GM12874 (cell line): ENCODE measurements around the gene MAML2.

Experiments
- TF ChIP-seq, protein P1 (sequence below): IDR thresholded peaks from 2 replicates; pipeline ENCODE4 v1.5.1; 2011; ENCODE audit warnings: low read depth, mild to moderate bottlenecking, control low read depth, low read length, moderate library complexity; ENCODE audit not compliant: insufficient read depth

Gene MAML2

DNA sequence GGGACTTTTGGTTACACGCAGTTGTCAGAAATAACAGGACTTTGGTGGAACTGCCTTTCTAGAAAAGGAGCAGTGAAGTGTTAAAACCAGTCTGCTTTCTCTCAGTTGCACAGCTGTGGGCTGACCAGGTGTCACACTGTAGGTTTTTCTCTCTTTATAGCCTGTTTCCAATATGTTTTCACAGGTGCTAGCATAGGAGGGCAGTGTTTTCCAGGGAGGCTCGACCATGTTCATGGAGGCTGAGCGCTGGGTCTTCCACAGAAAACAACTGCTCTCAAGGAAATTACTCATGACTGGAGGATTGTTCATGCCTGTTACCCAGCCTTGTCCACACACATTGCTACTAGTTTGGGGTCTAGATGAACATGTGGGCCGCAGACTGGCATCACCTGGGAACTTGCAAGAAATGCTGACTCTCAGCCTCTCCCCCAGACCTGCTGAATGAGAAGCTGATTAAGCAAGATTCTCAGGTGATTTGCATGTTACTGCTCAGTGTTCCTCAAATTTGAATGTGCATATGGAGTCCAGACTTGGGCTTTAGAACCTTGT is 157.7 kb downstream of the MAML2 start:
- TF ChIP-seq, protein P1, sequence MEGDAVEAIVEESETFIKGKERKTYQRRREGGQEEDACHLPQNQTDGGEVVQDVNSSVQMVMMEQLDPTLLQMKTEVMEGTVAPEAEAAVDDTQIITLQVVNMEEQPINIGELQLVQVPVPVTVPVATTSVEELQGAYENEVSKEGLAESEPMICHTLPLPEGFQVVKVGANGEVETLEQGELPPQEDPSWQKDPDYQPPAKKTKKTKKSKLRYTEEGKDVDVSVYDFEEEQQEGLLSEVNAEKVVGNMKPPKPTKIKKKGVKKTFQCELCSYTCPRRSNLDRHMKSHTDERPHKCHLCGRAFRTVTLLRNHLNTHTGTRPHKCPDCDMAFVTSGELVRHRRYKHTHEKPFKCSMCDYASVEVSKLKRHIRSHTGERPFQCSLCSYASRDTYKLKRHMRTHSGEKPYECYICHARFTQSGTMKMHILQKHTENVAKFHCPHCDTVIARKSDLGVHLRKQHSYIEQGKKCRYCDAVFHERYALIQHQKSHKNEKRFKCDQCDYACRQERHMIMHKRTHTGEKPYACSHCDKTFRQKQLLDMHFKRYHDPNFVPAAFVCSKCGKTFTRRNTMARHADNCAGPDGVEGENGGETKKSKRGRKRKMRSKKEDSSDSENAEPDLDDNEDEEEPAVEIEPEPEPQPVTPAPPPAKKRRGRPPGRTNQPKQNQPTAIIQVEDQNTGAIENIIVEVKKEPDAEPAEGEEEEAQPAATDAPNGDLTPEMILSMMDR: no peak

- TF ChIP-seq, protein P1: no peak
Observed at GRCh38 chr11:96180341-96180740, 162.7 kb downstream of the MAML2 start.

- TF ChIP-seq, protein P1: no peak
Observed at GRCh38 chr11:96179905-96180304, 163.1 kb downstream of the MAML2 start.

DNA sequence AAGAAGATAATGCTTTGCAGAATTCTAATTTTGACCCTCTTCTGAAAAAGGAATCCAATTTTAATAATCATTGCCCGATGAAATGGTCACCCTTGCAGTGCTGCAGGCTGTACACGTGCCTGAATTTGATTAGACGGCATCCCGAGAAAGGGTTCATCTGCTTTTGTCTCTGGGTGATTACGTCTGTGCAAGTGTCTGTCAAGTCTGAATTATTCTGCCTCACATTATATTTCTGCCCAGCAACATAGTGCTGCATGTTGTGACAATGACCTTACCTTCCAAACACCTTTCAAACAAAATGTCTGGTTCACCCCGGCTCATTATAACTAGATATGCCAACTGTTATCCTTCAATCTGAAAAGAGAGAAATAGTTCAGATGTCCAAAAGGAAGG is 164.1 kb downstream of the MAML2 start:
- TF ChIP-seq, protein P1: no peak

DNA sequence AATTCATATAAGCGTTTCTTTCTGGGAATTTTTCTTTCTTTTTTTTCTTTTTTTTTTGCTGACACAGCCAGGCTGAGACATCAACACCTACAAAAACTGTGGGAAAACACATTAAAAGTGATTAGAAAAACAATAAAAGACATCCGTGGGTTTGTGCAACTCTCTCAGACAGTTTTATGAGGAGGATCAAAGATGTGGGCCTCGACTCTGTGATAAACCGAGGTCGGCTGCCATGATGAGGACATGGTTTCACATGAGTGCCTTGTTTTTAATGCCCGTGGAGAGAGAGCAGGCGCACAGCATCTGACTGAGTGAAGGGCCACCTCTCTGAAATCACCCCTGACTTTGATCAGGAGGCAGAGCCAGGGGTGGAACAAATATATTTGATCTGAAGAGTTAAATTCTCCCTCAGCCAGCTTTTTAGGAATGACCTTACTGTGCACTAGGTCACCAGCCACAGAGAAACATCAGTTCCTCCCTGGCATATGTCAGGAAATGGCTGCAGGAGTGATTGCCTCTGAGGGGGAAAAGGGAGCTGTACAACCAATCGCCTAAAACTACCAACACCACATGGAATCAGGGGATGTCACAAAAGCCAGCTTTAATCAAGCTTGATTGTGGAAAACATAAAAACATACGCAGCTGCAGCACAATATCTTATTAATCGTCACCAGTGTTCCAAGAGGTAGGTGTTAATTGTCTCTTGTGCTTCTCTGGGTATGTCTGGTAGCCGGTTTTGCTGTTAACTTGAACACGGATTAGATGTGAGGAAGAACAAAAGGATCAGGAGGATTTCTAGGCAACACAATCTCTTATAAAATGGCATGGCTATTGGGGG is 164.7 kb downstream of the MAML2 start:
- TF ChIP-seq, protein P1: no peak

GRCh38 chr11:96177146-96177545 is 165.8 kb downstream of the MAML2 start:
- TF ChIP-seq, protein P1: no peak

GRCh38 chr11:96173906-96174305 is 169.1 kb downstream of the MAML2 start:
- TF ChIP-seq, protein P1: no peak
